GM23338 (cell line): ENCODE results near the gene CACNA1C. TPM values are rescaled to one million over a fixed set of nuclear protein-coding genes. Genes with fewer than 3 reads are reported as not detected.

ENCODE experiments used
- ATAC-seq: fragments of 200-7000 bp; cut with Tn5 transposase; 3 replicates; pipeline ENCODE4 v1.9.1; 2020
- DNase-seq: peaks from one replicate; pipeline ENCODE4 v3.0.0-alpha.2; 2015; ENCODE audit warnings: low spot score
- H2AFZ ChIP-seq: fragments of 200-600 bp; sonication (generic); 2 replicates; pipeline ENCODE4 v1.8.0; 2016; ENCODE audit warnings: antibody characterized with exemption, mild to moderate bottlenecking, moderate library complexity
- H3F3A ChIP-seq: fragments of 200-600 bp; sonication (generic); replicated peaks from 2 replicates; pipeline ENCODE4 v1.8.0; 2017; ENCODE audit warnings: antibody characterized with exemption, mixed run types, low read depth
- H3K27ac ChIP-seq: fragments of 200-600 bp; sonication (generic); 2 replicates; pipeline ENCODE4 v1.6.1; 2016; ENCODE audit warnings: low read depth
- H3K27me3 ChIP-seq: fragments of 200-600 bp; sonication (generic); 2 replicates; pipeline ENCODE4 v1.8.0; 2016; ENCODE audit warnings: mild to moderate bottlenecking, mixed run types, moderate library complexity; ENCODE audit not compliant: insufficient read depth
- H3K36me3 ChIP-seq: fragments of 200-600 bp; sonication (generic); 2 replicates; pipeline ENCODE4 v1.8.0; 2016; ENCODE audit warnings: mild to moderate bottlenecking; ENCODE audit not compliant: insufficient read depth
- H3K4me1 ChIP-seq: fragments of 200-600 bp; sonication (generic); 2 replicates; pipeline ENCODE4 v1.8.0; 2016; ENCODE audit warnings: mild to moderate bottlenecking, moderate library complexity; ENCODE audit not compliant: insufficient read depth
- H3K4me2 ChIP-seq: fragments of 200-600 bp; sonication (generic); 2 replicates; pipeline ENCODE4 v1.7.1; 2017; ENCODE audit warnings: mixed run types
- H3K4me3 ChIP-seq: fragments of 200-600 bp; sonication (generic); 2 replicates; pipeline ENCODE4 v1.6.1; 2016; ENCODE audit warnings: mixed run types
- H3K79me2 ChIP-seq: fragments of 200-600 bp; sonication (generic); replicated peaks from 2 replicates; pipeline ENCODE4 v1.8.0; 2017; ENCODE audit warnings: mild to moderate bottlenecking; ENCODE audit not compliant: insufficient read depth
- H3K9me2 ChIP-seq: fragments of 200-600 bp; sonication (generic); 2 replicates; pipeline ENCODE4 v1.8.0; 2017; ENCODE audit not compliant: insufficient read depth
- H4K20me1 ChIP-seq: fragments of 200-600 bp; sonication (generic); replicated peaks from 2 replicates; pipeline ENCODE4 v1.8.0; 2017; ENCODE audit warnings: mild to moderate bottlenecking; ENCODE audit not compliant: insufficient read depth
- H3K27ac Mint-ChIP-seq: 2 replicates; pipeline ENCODE4 v1.8.0; 2020; ENCODE audit warnings: inconsistent platforms, mild to moderate bottlenecking, moderate library complexity, mixed read lengths
- H3K27me3 Mint-ChIP-seq: 3 replicates; pipeline ENCODE4 v1.8.0; 2022; ENCODE audit warnings: low read depth, mild to moderate bottlenecking, moderate library complexity, mixed read lengths, inconsistent platforms; ENCODE audit not compliant: insufficient read depth, poor library complexity
- H3K36me3 Mint-ChIP-seq: 3 replicates; pipeline ENCODE4 v1.8.0; 2021; ENCODE audit warnings: low read depth, mild to moderate bottlenecking, inconsistent platforms, moderate library complexity, mixed read lengths
- H3K4me1 Mint-ChIP-seq: 3 replicates; pipeline ENCODE4 v1.8.0; 2020; ENCODE audit warnings: mild to moderate bottlenecking, inconsistent platforms, mixed read lengths
- H3K4me3 Mint-ChIP-seq: 3 replicates; pipeline ENCODE4 v1.8.0; 2021; ENCODE audit warnings: moderate library complexity, mild to moderate bottlenecking, inconsistent platforms, mixed read lengths
- H3K9me3 Mint-ChIP-seq: 3 replicates; pipeline ENCODE4 v1.8.0; 2020; ENCODE audit warnings: moderate library complexity, mild to moderate bottlenecking, inconsistent platforms, mixed read lengths
- EZH2 ChIP-seq: fragments of 200-600 bp; sonication (generic); IDR thresholded peaks from one replicate; pipeline ENCODE4 v1.8.0; 2017; ENCODE audit warnings: antibody characterized with exemption, mild to moderate bottlenecking, low read depth; ENCODE audit not compliant: unreplicated experiment
- EZH2phosphoT487 ChIP-seq: fragments of 200-600 bp; sonication (generic); IDR thresholded peaks from one replicate; pipeline ENCODE4 v1.8.1; 2018; ENCODE audit warnings: antibody characterized with exemption; ENCODE audit not compliant: unreplicated experiment
- JUNB ChIP-seq: IDR thresholded peaks from one replicate; pipeline ENCODE4 v1.6.1; 2016; ENCODE audit warnings: antibody characterized with exemption; ENCODE audit not compliant: unreplicated experiment
- STAT1 ChIP-seq: IDR thresholded peaks from one replicate; pipeline ENCODE4 v1.6.1; 2016; ENCODE audit warnings: antibody characterized with exemption; ENCODE audit not compliant: unreplicated experiment
- ZNF331 ChIP-seq: fragments of 250-450 bp; sonication (Bioruptor Pico); IDR thresholded peaks from 2 replicates; pipeline ENCODE4 v1.5.0; 2020; ENCODE audit warnings: low read depth, mild to moderate bottlenecking, moderate library complexity
- polyA plus RNA-seq: library from polyadenylated mRNA; unstranded; fragments of >200 nt; fragmentation: Nextera tagmentation; extraction: Ambion mirVana; gene quantifications from 2 replicates; pipeline ENCODE4 v1.2.1, GENCODE V29; 2016
- total RNA-seq: library from RNA; depleted of rRNA; stranded (reverse); fragments of >200 nt; shearing (Covaris generic); gene quantifications from 2 replicates; pipeline ENCODE4 v1.2.3, GENCODE V29; 2014
- TF ChIP-seq, protein P1 (sequence below): IDR thresholded peaks from 2 replicates; pipeline ENCODE4 v1.6.1; 2016; ENCODE audit warnings: antibody characterized with exemption
- TF ChIP-seq, protein P2 (sequence below): IDR thresholded peaks from one replicate; pipeline ENCODE4 v1.6.1; 2018; ENCODE audit warnings: antibody characterized with exemption; ENCODE audit not compliant: unreplicated experiment
- TF ChIP-seq, protein P3 (sequence below), 2 experiments: fragments of 200-600 bp in 1 of 2; sonication (generic) in 1 of 2; conservative IDR thresholded peaks; 2 replicates each; pipeline versions ENCODE4 v1.5.1 to v1.6.1; 2016 to 2017; ENCODE audit warnings: antibody characterized with exemption in 2 of 2, low read depth in 2 of 2, mild to moderate bottlenecking in 2 of 2, moderate library complexity in 1 of 2

CACNA1C gene
- total and polyA plus RNA-seq, 2 experiments from 2014 or later: 0.78 to 2.1 TPM

DNA sequence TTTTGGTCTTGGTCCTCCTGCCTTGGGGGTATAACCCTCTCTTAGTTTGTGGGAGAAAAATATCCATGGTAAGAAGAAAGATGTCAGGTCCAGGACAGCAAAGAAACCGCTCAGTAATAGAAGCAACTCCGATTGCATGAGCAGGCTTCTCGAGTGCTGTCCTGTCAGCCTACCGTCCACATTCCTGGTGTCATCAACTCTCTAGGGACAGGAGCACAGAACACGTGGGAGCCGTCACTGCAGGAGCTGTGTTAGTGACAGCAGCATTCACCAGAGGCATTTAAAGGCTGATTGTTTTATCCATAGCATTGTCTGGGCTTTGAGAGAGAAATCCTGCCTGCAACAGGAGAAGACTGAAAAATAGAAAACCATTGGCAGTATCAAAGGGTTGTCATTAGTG lies 244.2 kb downstream of the CACNA1C start (continued):
- TF ChIP-seq ZNF331 (CRISPR knock-in tag): no peak
- TF ChIP-seq, protein P1, sequence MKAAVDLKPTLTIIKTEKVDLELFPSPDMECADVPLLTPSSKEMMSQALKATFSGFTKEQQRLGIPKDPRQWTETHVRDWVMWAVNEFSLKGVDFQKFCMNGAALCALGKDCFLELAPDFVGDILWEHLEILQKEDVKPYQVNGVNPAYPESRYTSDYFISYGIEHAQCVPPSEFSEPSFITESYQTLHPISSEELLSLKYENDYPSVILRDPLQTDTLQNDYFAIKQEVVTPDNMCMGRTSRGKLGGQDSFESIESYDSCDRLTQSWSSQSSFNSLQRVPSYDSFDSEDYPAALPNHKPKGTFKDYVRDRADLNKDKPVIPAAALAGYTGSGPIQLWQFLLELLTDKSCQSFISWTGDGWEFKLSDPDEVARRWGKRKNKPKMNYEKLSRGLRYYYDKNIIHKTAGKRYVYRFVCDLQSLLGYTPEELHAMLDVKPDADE: no peak
- TF ChIP-seq EZH2phosphoT487: no peak
- TF ChIP-seq, protein P2, sequence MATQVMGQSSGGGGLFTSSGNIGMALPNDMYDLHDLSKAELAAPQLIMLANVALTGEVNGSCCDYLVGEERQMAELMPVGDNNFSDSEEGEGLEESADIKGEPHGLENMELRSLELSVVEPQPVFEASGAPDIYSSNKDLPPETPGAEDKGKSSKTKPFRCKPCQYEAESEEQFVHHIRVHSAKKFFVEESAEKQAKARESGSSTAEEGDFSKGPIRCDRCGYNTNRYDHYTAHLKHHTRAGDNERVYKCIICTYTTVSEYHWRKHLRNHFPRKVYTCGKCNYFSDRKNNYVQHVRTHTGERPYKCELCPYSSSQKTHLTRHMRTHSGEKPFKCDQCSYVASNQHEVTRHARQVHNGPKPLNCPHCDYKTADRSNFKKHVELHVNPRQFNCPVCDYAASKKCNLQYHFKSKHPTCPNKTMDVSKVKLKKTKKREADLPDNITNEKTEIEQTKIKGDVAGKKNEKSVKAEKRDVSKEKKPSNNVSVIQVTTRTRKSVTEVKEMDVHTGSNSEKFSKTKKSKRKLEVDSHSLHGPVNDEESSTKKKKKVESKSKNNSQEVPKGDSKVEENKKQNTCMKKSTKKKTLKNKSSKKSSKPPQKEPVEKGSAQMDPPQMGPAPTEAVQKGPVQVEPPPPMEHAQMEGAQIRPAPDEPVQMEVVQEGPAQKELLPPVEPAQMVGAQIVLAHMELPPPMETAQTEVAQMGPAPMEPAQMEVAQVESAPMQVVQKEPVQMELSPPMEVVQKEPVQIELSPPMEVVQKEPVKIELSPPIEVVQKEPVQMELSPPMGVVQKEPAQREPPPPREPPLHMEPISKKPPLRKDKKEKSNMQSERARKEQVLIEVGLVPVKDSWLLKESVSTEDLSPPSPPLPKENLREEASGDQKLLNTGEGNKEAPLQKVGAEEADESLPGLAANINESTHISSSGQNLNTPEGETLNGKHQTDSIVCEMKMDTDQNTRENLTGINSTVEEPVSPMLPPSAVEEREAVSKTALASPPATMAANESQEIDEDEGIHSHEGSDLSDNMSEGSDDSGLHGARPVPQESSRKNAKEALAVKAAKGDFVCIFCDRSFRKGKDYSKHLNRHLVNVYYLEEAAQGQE: no peak
- TF ChIP-seq, protein P3, sequence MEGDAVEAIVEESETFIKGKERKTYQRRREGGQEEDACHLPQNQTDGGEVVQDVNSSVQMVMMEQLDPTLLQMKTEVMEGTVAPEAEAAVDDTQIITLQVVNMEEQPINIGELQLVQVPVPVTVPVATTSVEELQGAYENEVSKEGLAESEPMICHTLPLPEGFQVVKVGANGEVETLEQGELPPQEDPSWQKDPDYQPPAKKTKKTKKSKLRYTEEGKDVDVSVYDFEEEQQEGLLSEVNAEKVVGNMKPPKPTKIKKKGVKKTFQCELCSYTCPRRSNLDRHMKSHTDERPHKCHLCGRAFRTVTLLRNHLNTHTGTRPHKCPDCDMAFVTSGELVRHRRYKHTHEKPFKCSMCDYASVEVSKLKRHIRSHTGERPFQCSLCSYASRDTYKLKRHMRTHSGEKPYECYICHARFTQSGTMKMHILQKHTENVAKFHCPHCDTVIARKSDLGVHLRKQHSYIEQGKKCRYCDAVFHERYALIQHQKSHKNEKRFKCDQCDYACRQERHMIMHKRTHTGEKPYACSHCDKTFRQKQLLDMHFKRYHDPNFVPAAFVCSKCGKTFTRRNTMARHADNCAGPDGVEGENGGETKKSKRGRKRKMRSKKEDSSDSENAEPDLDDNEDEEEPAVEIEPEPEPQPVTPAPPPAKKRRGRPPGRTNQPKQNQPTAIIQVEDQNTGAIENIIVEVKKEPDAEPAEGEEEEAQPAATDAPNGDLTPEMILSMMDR (conservative IDR thresholded peaks at IDR 0.05; ENCODE audit: low read depth in 2 of 2): no peak

DNA sequence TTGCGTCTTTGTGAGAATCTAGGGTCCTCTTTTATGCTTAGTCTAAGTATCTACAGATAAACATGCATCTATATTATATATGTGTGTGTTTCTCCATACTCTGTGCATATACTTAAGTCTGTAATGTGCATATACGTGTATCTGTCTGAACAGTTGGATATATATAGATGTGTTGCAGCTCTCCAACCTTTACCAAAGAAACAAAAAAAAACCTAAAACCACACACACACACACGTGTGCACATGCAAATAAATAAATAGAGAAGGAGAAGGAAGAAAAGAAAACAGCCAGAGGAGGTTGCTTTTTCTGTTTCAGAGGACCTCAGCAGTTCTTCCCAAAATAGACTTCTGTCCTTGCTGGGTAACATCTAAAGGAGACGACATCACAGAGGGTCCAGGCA lies 244.9 kb downstream of the CACNA1C start:
- Mint-ChIP-seq H3K9me3 (0 out of 3 replicates have a peak, but pooled peaks cover 3% of the 10 kb centered on the region), H3K36me3 (no peaks in the 10 kb centered on the region), H3K27me3 (peaks cover 4% of the 10 kb centered on the region), H3K4me3 (no peak overlapping the region), H3K4me1 (peaks cover 23% of the 10 kb centered on the region), H3K27ac (no peak overlapping the region)
- no peaks in the 10 kb centered on the region for H3F3A ChIP-seq
- H2AFZ ChIP-seq: no peak overlapping the region
- peaks cover 8% of the 10 kb centered on the region; the same call in 1 of the 2 replicates for H3K4me1 ChIP-seq
- H3K9me2 ChIP-seq: no peaks in the 10 kb centered on the region
- no peaks in the 10 kb centered on the region for H3K36me3 ChIP-seq
- DNase-seq (no peak), ATAC-seq (no peak)
- no peak overlapping the region for H3K4me2 ChIP-seq
- no peak overlapping the region for H3K4me3 ChIP-seq
- no peak overlapping the region for H3K27ac ChIP-seq
- no peaks in the 10 kb centered on the region for H4K20me1 ChIP-seq
- H3K79me2 ChIP-seq: no peaks in the 10 kb centered on the region
- H3K27me3 ChIP-seq: no peaks in the 10 kb centered on the region
- TF ChIP-seq, protein P3 (conservative IDR thresholded peaks at IDR 0.05; ENCODE audit: low read depth in 2 of 2): no peak
- TF ChIP-seq EZH2 (no peak), ZNF331 (CRISPR knock-in tag) (no peak), JUNB (no peak), EZH2phosphoT487 (no peak), STAT1 (no peak)
- TF ChIP-seq, protein P1: no peak
